ENCODE data around the gene EFNA5.

The EFNA5 gene

GRCh38 chr5:107636555-107636954 lies 34.2 kb downstream of the EFNA5 start:
- DNase-seq: no peak

GRCh38 chr5:107636068-107636467 lies 34.7 kb downstream of the EFNA5 start:
- DNase-seq: no peak

- no peak for DNase-seq
These were observed 35.5 kb downstream of the EFNA5 start for GRCh38 chr5:107634981-107635848.

- no peak for DNase-seq
These were observed 37.4 kb downstream of the EFNA5 start for GRCh38 chr5:107633171-107633901.

GRCh38 chr5:107631805-107632362 lies 38.9 kb downstream of the EFNA5 start:
- DNase-seq: no peak

GRCh38 chr5:107630184-107630583 lies 40.6 kb downstream of the EFNA5 start:
- no peak for DNase-seq

GRCh38 chr5:107624235-107624634 lies 46.5 kb downstream of the EFNA5 start:
- no peak for DNase-seq

GRCh38 chr5:107621089-107621488 lies 49.6 kb downstream of the EFNA5 start:
- no peak for DNase-seq

GRCh38 chr5:107619781-107620180 lies 51.0 kb downstream of the EFNA5 start:
- DNase-seq: no peak

- DNase-seq: no peak
These were observed 52.5 kb downstream of the EFNA5 start for GRCh38 chr5:107618242-107618641.

GRCh38 chr5:107617052-107617451 lies 53.7 kb downstream of the EFNA5 start:
- no peak for DNase-seq

- no peak for DNase-seq
These were observed 54.5 kb downstream of the EFNA5 start for GRCh38 chr5:107616213-107616612.

GRCh38 chr5:107615299-107615817 lies 55.4 kb downstream of the EFNA5 start:
- no peak for DNase-seq

- DNase-seq: no peak
These were observed 58.2 kb downstream of the EFNA5 start for GRCh38 chr5:107612541-107612940.

- no peak for DNase-seq
These were observed 59.9 kb downstream of the EFNA5 start for GRCh38 chr5:107610798-107611197.

GRCh38 chr5:107607671-107608345 lies 62.9 kb downstream of the EFNA5 start:
- DNase-seq: no peak

GRCh38 chr5:107607196-107607595 lies 63.5 kb downstream of the EFNA5 start:
- DNase-seq: no peak

- DNase-seq: no peak
These were observed 65.1 kb downstream of the EFNA5 start for GRCh38 chr5:107605596-107606125.

- DNase-seq: no peak
These were observed 65.7 kb downstream of the EFNA5 start for GRCh38 chr5:107604990-107605389.

- no peak for DNase-seq
These were observed 66.4 kb downstream of the EFNA5 start for GRCh38 chr5:107604146-107604910.

- no peak for DNase-seq
These were observed 67.4 kb downstream of the EFNA5 start for GRCh38 chr5:107603349-107603748.

- no peak for DNase-seq
These were observed 67.8 kb downstream of the EFNA5 start for GRCh38 chr5:107602896-107603295.

All from T1000 (cell line).